Measurements from ENCODE around the gene SAYSD1.
A peak's percentile ranks its signal among the peaks of the same experiment; 100 is the strongest.
"Not testable (repeated sequence)": the region's sequence is repeated elsewhere in the genome, so short reads cannot be mapped to it uniquely, and the experiment has no call there.

Gene SAYSD1

DNA sequence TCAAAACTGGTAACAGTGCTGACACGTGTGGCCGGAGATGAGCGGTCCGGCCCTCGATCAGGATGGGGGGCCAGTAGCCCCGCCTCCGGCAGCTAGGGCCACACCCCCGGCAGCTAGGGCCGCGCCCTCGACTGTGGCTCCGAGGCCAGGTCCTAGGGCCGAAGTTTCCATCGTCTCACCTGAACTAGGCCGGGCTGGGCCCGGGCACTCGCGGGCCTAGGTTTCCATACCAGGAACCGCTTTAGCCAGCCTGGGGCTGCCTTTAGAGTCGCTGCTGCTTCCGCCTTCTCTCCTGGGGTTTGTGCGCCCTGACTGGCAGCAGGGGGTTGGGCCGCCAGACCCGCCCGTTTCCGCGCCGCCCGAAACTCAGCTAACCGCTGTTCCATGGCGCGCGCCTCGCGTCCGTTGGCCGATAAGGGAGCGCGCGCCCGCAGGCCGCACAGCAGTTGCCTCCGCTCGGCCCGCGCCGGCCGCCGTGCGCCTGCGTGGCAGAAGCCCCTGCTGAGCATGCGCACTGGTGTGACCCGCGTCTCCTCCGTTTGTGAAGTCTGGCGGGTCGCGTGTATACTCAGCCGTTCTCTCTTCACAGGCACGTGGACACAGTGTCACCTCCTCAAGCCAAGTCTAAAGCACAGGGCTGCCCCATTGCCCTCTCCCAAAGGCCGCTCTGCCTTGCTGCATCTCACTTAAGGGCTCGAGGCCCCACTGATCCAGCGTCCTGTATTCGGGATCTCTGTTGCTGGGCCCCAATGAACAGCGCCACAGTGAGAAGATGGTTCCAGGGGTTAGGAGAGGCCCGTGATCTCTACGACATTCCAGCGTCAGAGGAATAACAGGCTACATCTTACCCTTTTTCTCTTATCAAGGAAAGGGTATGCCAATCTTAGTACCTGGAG, at the start of gene SAYSD1:
TSS of gene SAYSD1 (minus strand) at position 483 of the 896 bp plus-strand sequence. CDS start at position 386, 97 bp downstream.
- DNase-seq (ENCODE audit: low read depth) = peak; percentile 89

DNA sequence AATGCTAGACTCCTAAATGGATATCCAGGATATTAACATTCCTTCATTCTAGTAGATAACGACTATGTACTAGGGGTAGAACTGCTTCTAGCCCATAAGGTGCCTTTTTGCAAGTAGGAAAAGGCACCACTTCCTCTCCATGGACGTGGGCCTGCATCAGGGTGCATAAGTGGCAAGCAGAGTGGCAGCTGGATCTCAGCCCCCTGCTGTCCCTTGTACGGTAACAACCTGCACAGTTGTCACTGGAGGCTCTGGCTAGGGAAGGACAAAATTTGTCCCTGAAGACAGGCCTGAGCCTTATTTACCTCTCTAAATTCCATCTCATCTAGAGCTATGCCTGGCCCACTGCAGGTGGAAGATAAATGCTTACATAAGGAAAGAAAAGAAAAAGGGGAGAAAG, 42.5 kb upstream of the SAYSD1 start:
- DNase-seq (ENCODE audit: low read depth) = no peak

- DNase-seq (ENCODE audit: low read depth) = no peak
Measured at GRCh38 chr6:39156801-39157200, 41.8 kb upstream of the SAYSD1 start.

- no peak for DNase-seq (ENCODE audit: low read depth)
Measured at GRCh38 chr6:39154705-39155104, 39.7 kb upstream of the SAYSD1 start.

DNA sequence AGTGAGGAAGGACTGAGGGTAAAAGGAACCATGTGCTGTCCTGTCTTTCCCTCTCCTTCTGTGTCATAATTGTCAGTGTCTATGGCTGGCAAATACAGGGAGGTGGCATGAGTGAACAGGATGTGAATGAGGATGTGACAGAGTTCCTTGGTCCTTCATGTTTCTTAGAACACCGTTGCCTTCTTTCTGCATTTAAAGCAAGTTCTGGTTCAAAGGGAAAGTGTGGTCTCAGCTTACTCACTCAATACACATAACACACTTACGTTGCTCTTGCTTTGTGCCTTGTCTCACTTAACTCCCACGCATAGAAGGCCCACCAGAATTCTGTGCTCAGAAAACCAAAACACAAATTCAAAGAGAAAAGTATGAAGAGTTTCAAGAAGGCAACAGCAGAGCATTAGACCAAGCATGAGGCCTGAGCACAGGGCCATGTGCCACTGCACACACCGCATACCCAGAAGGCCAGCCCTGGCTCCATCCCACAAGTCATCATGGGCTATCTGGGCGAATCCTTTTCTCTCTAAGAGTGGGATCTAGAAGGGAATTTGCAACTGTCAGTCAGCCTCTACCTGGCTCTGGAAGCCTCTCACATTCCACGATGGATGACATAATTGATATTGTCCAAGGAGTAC, 38.9 kb upstream of the SAYSD1 start:
- DNase-seq (ENCODE audit: low read depth) = no peak

GRCh38 chr6:39152262-39152661, 37.3 kb upstream of the SAYSD1 start:
- DNase-seq (ENCODE audit: low read depth) = no peak

GRCh38 chr6:39151211-39151610, 36.2 kb upstream of the SAYSD1 start:
- no peak for DNase-seq (ENCODE audit: low read depth)

- no peak for DNase-seq (ENCODE audit: low read depth)
Measured at GRCh38 chr6:39144481-39145173, 29.6 kb upstream of the SAYSD1 start.

DNA sequence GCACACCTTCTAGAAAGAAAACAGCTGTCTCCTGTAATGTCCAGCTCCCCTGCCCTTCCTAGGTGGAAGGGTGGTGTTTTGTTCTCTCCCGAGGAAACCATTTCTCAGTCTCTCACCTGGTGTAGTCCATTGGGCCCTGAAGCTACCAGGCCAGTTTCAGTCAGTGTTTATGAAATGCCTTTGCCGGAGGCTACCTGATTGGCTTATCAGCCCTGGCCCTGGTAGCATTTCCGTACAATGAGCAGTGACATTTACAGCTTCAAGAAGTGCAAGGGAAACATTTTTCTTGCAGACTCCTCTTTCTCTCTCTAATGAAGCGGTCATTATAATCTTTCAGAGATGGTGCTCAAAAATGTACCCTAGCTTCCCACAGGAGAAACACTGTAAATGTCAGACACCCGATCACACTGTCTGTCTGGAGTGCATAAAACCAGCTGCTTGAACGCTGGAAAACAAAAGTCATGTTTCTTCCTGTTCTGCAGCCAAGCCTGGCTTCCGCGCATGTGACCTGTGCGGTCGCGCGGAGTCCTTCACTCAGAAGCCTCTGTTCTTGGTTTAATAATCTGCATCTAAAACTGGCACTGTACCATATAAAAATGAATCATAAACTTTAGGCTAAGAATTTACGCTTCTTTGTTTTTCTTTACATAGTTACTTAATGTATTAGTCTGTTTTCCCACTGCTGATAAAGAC, 28.4 kb upstream of the SAYSD1 start:
- DNase-seq (ENCODE audit: low read depth) = no peak

DNA sequence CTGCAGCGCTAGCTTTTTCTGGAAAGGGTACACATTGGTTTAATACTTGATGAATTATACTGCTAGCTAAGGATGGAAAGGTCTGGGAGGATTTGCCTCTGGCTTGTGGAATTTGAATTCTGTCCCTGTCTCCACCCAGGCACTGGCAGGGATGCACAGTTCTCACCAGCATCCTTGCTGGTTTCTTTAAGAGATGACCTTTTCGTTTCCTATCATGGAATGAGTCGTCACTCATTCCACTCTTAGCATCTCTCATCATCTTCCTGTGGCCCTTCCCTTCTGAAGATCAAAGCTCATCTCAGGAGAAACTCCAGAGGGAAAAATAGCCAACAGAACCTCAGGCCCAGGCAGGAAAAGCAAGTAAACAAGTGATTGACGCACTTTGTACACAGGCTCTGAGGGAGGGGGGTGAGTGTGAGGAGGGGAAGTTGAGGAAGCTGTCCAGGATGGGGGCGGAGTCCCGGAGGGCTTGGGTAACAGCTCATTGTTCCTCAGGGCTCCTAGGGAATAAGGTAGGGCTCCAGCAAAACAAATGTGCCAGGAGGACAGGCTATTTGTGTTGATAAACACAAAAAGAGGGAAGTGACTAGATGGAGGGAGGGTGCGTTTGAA, 25.7 kb upstream of the SAYSD1 start:
- DNase-seq (ENCODE audit: low read depth) = no peak

DNA sequence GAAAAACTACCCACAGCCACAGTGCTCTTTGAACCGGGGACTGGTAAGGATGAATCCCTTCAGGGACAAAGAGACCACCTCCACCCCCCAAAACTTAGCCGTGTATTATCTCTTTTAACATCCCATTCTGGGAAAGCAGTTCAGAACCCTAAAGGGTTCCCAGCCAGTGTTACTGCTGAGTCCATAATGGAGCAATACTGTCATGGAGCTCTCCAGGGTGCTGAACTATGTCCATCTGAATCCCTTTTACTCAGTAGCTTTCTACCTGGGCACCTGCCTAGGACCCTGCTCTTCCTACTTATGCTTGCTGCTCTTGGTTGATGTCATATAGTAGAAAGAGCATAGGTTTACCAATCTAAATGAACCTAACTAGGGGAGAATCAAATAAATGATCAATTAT, 22.3 kb upstream of the SAYSD1 start:
- DNase-seq (ENCODE audit: low read depth) = no peak

- DNase-seq (ENCODE audit: low read depth) = not testable (repeated sequence)
Measured at GRCh38 chr6:39136207-39136606, 21.2 kb upstream of the SAYSD1 start.

DNA sequence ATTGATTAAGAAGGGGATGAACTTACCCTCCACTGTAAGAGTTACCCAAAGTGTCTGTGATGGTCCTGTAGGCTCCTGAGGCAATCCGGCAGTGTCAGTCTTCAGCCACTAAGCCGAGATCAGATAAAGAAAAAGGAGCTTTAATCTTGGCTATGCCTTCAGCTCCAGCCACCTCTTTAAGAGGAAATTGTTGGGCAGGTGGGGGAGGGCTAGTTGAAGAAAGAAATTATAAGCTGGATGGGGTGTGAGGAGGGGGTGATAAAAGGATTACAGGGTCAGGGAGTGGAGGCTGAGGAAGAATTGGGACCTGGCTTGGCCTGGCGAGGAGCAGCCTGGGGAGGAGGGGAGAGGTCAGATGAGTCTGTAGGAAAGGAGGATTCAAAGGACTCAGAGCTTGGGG, 19.8 kb upstream of the SAYSD1 start:
- not testable (repeated sequence) for DNase-seq (ENCODE audit: low read depth)

GRCh38 chr6:39130691-39131090, 15.7 kb upstream of the SAYSD1 start:
- DNase-seq (ENCODE audit: low read depth) = no peak

- no peak for DNase-seq (ENCODE audit: low read depth)
Measured at GRCh38 chr6:39128832-39129231, 13.8 kb upstream of the SAYSD1 start.

DNA sequence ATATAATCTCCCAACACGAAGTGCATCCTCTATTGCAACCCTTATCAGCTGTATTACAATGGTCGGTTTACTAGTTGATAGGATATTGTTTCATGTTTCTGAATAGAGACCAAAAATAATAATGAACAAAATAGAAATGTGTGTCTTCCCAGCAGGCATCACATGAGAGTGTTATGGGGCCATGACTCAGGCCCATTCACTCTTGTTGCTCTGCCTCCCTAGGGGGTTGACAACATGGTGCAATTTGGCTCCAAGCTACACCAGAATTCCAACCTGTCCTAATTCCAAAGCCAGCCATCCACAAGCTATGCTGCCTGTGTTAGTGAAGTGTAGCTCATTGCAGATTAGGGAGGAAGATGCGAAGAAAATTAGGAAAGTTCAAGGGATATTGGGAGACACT, 13.1 kb upstream of the SAYSD1 start:
- DNase-seq (ENCODE audit: low read depth) = no peak

- DNase-seq (ENCODE audit: low read depth) = no peak
Measured at GRCh38 chr6:39124114-39124513, 9.1 kb upstream of the SAYSD1 start.

DNA sequence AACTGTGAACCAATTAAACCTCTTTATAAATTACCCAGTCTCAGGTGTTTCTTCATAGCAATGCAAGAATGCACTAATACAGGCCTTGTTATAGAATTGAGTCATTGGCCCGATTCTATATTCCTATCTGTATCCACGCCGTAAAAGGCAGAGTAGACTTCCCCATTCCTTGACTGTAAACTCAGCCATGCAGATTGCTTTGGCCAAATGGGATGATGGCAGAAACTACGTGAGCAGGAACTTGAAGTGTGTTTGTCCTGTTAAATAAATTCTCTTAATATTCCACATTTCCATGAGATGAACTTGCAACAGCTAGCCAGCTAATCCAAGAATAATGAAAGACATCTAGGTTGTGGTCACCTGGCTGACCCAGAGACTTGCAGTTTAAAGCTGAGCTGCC, 3.9 kb upstream of the SAYSD1 start:
- DNase-seq (ENCODE audit: low read depth) = no peak

DNA sequence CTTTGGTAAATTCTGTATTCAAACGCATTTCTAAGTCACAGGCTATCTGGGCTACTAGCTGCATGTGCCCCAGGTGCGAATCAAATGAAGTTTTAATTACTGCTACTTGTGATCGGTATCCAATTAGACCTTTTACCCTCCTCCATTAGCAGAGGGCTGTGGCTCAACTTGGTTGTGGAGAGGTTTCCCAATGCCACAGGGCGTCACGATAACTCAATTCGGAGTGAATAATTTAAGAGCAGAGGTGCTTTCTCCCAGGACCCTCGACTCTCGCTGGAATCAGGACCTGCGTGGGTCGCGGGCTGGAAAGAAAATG, 640 bp downstream of the SAYSD1 start:
- DNase-seq (ENCODE audit: low read depth) = no peak

- no peak for DNase-seq (ENCODE audit: low read depth)
Measured at GRCh38 chr6:39113788-39114187, 1.2 kb downstream of the SAYSD1 start.

- no peak for DNase-seq (ENCODE audit: low read depth)
Measured at GRCh38 chr6:39111280-39111679, 3.7 kb downstream of the SAYSD1 start.
